Dendritic cell treated with granulocyte-macrophage colony-stimulating factor and Interleukin-4, amounts not matched to agents 40 ng/mL and 50 ng/mL, for 4 days (primary cell): Measurements from ENCODE around the gene MAPKAP1.

Experiments
- H3K27ac Mint-ChIP-seq: one replicate; pipeline ENCODE4 v1.8.0; 2022; ENCODE audit warnings: mild to moderate bottlenecking, mixed read lengths
- H3K27me3 Mint-ChIP-seq: one replicate; pipeline ENCODE4 v1.8.0; 2022; ENCODE audit warnings: mild to moderate bottlenecking, mixed read lengths
- H3K36me3 Mint-ChIP-seq: one replicate; pipeline ENCODE4 v1.8.0; 2022; ENCODE audit warnings: low read depth, mixed read lengths
- H3K4me1 Mint-ChIP-seq: one replicate; pipeline ENCODE4 v1.8.0; 2022; ENCODE audit warnings: low read depth, mixed read lengths
- H3K4me3 Mint-ChIP-seq: one replicate; pipeline ENCODE4 v1.8.0; 2022; ENCODE audit warnings: mild to moderate bottlenecking, moderate library complexity, mixed read lengths
- H3K9me3 Mint-ChIP-seq: one replicate; pipeline ENCODE4 v1.8.0; 2022; ENCODE audit warnings: mixed read lengths
- intact Hi-C: fragments of 100-400 bp; cut with micrococcal nuclease; formaldehyde crosslinking; loops from one replicate; pipeline ENCODE4 v1.15.0; 2022

MAPKAP1 gene

DNA sequence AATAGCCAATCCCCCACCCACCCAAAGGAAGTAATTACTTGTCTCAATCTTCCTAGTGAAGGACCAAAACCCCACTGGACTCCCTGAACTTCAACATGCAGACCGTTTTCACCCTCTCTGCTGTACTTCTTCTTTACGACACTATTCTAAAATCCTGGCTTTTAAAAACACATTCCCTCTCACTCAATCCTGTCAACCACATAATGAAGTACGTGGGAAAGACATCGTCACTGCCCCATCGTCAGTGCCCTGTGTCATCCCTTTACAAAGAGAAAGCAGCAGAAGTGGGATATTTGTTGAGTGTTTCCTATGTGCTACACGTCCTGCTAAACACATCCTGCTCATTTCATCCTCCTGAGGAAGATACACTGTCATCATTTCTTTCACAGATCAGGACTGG lies 54.2 kb downstream of the MAPKAP1 start:
- Mint-ChIP-seq H3K27ac (peak overlapping the region; percentile 90), H3K9me3 (no peaks in the 10 kb centered on the region), H3K4me1 (peaks cover 64% of the 10 kb centered on the region), H3K27me3 (no peaks in the 10 kb centered on the region), H3K4me3 (peak overlapping the region; percentile 30), H3K36me3 (peaks cover 13% of the 10 kb centered on the region)
- intact Hi-C loops: loop anchor here (5.0 kb wide), 1 partner anchor 110 kb away; no protein-coding TSS in a partner anchor

DNA sequence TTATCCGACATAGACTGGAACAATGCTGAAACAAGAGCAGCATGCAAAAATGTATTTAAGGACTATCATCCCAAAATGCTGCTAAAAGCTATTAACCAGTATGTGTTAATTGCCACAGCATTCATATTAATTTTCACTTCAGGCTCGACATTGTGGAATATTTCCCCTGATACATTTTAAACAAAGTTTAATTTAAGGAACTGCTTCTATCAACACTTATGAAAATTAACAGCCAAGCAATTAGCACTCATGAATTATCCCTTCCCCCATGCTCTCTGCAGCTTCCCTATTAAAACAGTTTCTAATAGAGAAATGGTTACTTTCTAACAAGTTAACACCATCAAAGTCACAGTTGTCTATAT lies 54.8 kb downstream of the MAPKAP1 start:
- Mint-ChIP-seq H3K27ac (peak overlapping the region; percentile 90), H3K36me3 (peaks cover 13% of the 10 kb centered on the region), H3K9me3 (no peaks in the 10 kb centered on the region), H3K4me1 (peaks cover 67% of the 10 kb centered on the region), H3K4me3 (peak overlapping the region; percentile 30), H3K27me3 (no peaks in the 10 kb centered on the region)
- intact Hi-C loops: loop anchor here (5.0 kb wide), 1 partner anchor 110 kb away; no protein-coding TSS in a partner anchor

DNA sequence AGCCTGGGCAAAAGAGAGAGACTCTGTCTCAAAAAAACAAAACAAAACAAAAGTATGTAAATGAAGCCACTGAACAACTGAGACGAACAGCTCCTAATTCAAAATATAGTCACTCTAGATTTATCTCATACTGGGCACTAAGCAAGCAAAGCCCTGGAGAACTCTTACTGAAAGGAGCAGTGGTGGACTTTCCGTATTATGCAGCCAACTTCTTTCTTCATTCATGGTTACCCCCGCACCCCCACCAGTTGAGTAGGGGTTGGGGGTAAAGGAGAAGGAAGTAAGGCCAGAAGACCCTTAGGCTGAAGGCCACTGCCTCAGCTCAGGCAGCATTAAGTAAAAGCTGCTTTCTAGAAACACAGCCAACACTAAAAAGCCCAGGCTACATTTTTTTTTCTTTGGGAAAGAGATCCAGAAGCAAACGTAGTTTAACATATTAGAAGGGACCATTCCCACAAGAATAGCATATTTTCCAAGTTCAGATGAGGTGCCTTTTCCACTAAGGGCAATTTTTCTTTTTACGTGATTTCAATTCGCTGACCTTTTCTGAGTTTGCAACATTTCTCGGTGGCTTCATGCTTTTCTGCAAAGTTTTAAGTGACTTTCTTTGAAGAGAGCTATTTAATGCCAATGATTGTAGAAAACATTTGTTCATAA lies 55.3 kb downstream of the MAPKAP1 start:
- intact Hi-C loops: loop anchor here (5.0 kb wide), 1 partner anchor 111 kb away; no protein-coding TSS in a partner anchor
- peaks cover 72% of the 10 kb centered on the region for H3K4me1 Mint-ChIP-seq
- no peak overlapping the region for H3K4me3 Mint-ChIP-seq
- H3K27me3 Mint-ChIP-seq: no peaks in the 10 kb centered on the region
- H3K9me3 Mint-ChIP-seq: no peaks in the 10 kb centered on the region
- peak overlapping the region; percentile 90 for H3K27ac Mint-ChIP-seq
- H3K36me3 Mint-ChIP-seq: peaks cover 13% of the 10 kb centered on the region

DNA sequence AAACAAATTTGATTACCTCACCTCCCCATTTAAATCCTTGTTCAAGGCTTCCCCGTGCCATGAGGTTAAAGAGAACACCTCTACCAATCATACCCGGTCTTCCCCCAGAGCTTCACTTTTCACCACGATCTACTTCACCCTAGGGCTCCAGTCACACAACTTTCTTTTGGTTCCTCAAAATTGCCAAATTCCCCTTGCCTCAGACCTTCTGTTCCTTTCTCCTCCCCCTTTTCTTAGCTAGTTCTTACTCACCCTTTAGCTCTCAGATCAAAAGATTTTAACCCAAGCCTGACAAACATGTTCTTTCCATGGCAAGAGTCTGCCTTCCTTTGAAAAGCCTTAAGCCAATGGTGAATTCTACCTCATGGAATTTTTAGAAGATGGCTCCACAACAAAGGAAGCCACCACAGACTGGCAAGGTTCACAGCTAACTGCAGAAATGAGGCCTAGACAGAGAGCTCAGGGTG lies 56.7 kb downstream of the MAPKAP1 start:
- Mint-ChIP-seq H3K4me1 (peaks cover 79% of the 10 kb centered on the region), H3K27ac (peak overlapping the region; percentile 90), H3K36me3 (peaks cover 7% of the 10 kb centered on the region), H3K4me3 (peak overlapping the region; percentile 63), H3K27me3 (no peaks in the 10 kb centered on the region), H3K9me3 (no peaks in the 10 kb centered on the region)
- intact Hi-C loops: loop anchor here (5.0 kb wide), 1 partner anchor 112 kb away; no protein-coding TSS in a partner anchor

DNA sequence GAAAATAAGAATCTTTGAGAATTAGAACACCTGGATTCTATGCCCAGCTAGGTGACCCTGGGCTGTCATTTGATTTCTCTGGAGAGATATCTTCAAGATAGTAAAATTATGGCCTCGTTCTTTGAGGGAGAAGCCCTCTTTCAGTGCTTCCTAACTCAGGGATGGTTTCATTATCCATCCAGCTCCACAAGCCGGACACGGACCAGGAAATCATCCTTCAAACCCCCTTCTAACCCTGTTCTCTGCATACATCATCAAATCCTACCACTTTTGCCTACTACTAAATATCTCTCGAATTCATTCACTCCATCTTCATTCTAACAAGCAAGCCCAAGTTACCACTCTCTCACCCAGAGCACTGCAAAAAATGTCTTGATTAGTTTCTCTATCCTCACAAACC lies 57.2 kb downstream of the MAPKAP1 start:
- peak overlapping the region; percentile 90 for H3K27ac Mint-ChIP-seq
- peak overlapping the region; percentile 63 for H3K4me3 Mint-ChIP-seq
- peaks cover 84% of the 10 kb centered on the region for H3K4me1 Mint-ChIP-seq
- intact Hi-C loops: loop anchor here (2.0 to 5.0 kb wide), 2 partner anchors 17 to 112 kb away; no protein-coding TSS in a partner anchor
- peaks cover 7% of the 10 kb centered on the region for H3K36me3 Mint-ChIP-seq
- no peaks in the 10 kb centered on the region for H3K9me3 Mint-ChIP-seq
- H3K27me3 Mint-ChIP-seq: no peaks in the 10 kb centered on the region

DNA sequence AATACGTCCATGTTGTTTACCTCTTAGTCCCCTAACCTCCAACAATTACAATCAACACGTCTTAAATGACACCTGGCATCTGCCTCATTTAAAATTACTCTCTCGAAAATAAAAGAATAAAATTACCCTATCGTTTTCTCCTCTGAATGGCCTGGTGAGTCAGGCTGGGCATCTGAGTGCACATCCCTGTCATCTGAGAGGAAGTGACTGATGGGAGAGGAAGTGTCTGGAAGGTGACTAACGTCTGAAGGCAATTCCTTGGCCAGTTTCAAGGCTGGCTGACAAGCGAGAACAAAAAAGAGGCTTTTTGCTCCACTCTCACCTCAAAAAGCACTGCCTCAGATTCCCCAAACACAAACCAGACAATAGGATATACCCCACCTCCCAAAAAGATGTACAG lies 57.7 kb downstream of the MAPKAP1 start:
- Mint-ChIP-seq H3K9me3 (no peaks in the 10 kb centered on the region), H3K27me3 (no peaks in the 10 kb centered on the region), H3K27ac (peak overlapping the region; percentile 90), H3K36me3 (peaks cover 7% of the 10 kb centered on the region), H3K4me3 (peak overlapping the region; percentile 53), H3K4me1 (peaks cover 85% of the 10 kb centered on the region)
- intact Hi-C loops: loop anchor here (2.0 kb wide), 1 partner anchor 17 kb away; no protein-coding TSS in a partner anchor

DNA sequence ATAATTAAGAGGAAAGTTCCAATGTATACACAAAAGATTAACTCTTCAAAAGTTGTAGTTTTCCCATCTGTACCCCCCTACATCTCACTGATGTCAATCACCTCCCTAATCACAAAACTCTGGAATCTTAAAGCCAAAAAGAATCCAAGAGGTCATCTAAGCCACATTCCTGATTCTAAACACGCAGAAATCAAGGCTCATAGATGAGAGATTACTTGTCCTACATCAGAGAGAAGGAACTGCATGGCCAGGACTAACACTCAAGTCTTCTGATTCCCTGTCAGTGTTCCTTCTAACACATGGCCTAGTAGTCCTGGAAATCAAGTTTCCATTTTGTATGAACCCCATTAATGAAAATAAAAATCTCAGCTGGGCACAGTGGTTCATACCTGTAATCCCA lies 58.7 kb downstream of the MAPKAP1 start:
- peak overlapping the region; percentile 27 for H3K27ac Mint-ChIP-seq
- H3K4me3 Mint-ChIP-seq: peak overlapping the region; percentile 13
- H3K27me3 Mint-ChIP-seq: no peaks in the 10 kb centered on the region
- peaks cover 7% of the 10 kb centered on the region for H3K36me3 Mint-ChIP-seq
- H3K4me1 Mint-ChIP-seq: peaks cover 75% of the 10 kb centered on the region
- intact Hi-C loops: loop anchor here (2.0 kb wide), 1 partner anchor 15 kb away; no protein-coding TSS in a partner anchor
- no peaks in the 10 kb centered on the region for H3K9me3 Mint-ChIP-seq

DNA sequence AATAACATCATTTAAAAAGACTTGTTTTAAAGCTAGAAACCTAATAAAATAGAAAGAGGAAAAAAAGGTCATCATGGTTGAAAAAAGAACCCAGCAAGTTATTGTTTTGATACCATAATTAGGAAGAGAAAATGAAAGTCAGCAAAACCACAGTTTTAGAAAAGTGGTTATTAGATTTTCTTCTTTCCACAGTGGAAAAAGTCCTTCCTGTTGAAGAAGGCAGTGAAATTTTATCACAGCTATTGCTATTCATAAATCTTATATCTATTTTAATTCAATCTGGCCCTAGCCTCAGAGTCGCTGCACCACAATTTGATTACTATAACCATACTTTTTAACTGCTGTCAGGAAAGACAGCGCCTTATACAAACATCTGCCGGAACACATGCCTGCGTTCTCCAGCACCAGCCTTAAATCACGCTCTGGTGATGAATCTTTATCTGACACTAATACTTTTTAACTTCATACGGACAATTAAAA lies 60.3 kb downstream of the MAPKAP1 start:
- Mint-ChIP-seq H3K4me3 (peak overlapping the region; percentile 40), H3K27me3 (no peaks in the 10 kb centered on the region), H3K36me3 (peaks cover 7% of the 10 kb centered on the region), H3K27ac (peak overlapping the region; percentile 56), H3K4me1 (peaks cover 59% of the 10 kb centered on the region), H3K9me3 (no peaks in the 10 kb centered on the region)
- intact Hi-C loops: no loop called here

DNA sequence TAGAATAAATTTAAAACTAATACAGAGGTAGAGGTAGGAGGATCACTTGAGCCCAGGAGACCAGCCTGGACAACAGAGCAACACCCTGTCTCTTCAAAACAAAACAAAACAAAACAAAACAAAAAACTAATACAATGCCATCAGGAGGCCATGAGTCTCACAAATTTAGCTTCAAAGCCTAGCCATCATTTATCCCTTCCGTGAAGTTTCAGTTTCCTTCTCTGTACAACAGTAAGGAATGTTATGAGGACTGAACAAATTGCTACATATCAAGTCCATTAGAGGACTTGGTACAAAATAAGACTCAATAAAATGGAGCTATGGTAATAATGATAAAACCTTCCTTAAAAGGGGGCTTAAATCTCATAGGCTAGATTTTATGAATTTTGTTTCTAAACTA lies 60.8 kb downstream of the MAPKAP1 start:
- intact Hi-C loops: no loop called here
- peaks cover 7% of the 10 kb centered on the region for H3K36me3 Mint-ChIP-seq
- H3K27me3 Mint-ChIP-seq: no peaks in the 10 kb centered on the region
- H3K9me3 Mint-ChIP-seq: no peaks in the 10 kb centered on the region
- H3K4me3 Mint-ChIP-seq: peak overlapping the region; percentile 45
- H3K27ac Mint-ChIP-seq: peak overlapping the region; percentile 56
- peaks cover 55% of the 10 kb centered on the region for H3K4me1 Mint-ChIP-seq

DNA sequence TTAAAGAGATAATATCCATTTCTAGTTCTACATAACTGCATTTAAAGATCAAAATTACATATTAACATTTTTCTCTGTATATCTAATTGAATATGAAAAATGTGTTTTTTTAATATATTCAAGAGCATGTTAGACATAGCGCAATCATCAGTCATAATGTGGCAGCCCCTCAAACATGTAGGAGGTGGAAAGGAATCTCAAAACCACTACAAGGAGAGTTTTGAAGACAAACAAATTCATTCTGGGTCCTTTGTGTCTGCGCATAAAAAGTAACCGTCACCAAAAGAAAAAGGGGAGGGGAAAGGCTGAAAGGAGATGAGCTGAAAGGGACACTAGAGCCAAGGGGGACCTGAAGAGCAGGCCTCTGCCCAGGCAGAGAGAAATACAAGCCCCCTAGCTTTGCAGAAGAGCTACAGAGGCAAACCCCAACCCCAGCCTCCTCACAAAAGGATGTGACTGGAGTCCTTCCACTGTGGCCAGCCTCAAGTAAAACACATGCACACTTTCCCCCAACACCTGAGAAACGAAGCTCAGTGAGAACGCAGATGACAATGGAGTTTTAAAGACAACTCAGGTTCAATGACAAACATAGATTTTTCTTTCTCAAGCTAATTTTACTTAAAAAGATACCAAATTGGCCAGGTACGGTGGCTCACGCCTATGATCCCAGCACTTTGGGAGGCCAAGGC lies 62.0 kb downstream of the MAPKAP1 start:
- H3K9me3 Mint-ChIP-seq: no peaks in the 10 kb centered on the region
- H3K36me3 Mint-ChIP-seq: peaks cover 7% of the 10 kb centered on the region
- H3K4me1 Mint-ChIP-seq: peaks cover 42% of the 10 kb centered on the region
- intact Hi-C loops: no loop called here
- H3K27ac Mint-ChIP-seq: no peak overlapping the region
- no peaks in the 10 kb centered on the region for H3K27me3 Mint-ChIP-seq
- no peak overlapping the region for H3K4me3 Mint-ChIP-seq

DNA sequence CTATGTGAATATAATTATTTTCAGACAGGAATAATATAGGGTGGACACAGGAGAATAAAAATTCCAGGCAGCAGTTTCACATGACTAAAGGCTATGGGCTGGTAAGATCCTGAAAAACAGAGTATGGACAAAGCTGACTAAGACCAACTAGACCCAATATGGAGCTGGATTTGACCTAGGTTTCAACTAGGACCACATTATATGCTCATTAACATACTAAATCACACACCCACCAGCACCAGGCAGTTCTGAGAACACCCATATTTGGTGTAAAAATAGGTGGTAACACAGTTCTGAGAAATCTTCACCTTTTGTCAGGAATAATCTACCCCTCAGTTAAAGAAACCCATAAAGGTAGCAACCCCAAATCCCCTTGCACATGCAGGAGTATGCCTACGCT lies 64.7 kb downstream of the MAPKAP1 start:
- Mint-ChIP-seq H3K9me3 (no peaks in the 10 kb centered on the region), H3K36me3 (peaks cover 1% of the 10 kb centered on the region), H3K27me3 (no peaks in the 10 kb centered on the region), H3K27ac (no peak overlapping the region), H3K4me1 (peaks cover 45% of the 10 kb centered on the region), H3K4me3 (no peak overlapping the region)
- intact Hi-C loops: no loop called here

DNA sequence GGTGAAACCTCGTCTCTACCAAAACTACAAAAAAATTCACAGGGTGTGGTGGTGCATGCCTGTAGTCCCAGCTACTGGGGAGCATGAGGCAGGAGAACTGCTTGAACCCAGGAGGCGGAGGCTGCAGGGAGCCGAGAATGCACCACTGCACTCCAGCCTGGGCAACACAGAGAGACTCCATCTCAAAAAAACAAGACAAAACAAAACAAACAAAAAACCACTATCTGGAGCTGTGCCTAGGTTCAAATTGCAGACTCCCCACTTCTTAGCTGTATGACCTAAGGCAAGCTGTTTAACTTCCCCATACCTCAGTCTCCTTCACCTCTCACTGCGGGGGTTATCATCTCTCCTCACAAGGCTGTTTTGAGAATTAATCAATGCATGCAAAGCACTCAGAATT lies 68.0 kb downstream of the MAPKAP1 start:
- Mint-ChIP-seq H3K4me1 (peaks cover 49% of the 10 kb centered on the region), H3K27me3 (no peaks in the 10 kb centered on the region), H3K27ac (no peak overlapping the region), H3K36me3 (no peaks in the 10 kb centered on the region), H3K9me3 (no peaks in the 10 kb centered on the region), H3K4me3 (no peak overlapping the region)
- intact Hi-C loops: loop anchor here (10.0 kb wide), 1 partner anchor 66 kb away; the partner anchor contains the start of gene MAPKAP1

DNA sequence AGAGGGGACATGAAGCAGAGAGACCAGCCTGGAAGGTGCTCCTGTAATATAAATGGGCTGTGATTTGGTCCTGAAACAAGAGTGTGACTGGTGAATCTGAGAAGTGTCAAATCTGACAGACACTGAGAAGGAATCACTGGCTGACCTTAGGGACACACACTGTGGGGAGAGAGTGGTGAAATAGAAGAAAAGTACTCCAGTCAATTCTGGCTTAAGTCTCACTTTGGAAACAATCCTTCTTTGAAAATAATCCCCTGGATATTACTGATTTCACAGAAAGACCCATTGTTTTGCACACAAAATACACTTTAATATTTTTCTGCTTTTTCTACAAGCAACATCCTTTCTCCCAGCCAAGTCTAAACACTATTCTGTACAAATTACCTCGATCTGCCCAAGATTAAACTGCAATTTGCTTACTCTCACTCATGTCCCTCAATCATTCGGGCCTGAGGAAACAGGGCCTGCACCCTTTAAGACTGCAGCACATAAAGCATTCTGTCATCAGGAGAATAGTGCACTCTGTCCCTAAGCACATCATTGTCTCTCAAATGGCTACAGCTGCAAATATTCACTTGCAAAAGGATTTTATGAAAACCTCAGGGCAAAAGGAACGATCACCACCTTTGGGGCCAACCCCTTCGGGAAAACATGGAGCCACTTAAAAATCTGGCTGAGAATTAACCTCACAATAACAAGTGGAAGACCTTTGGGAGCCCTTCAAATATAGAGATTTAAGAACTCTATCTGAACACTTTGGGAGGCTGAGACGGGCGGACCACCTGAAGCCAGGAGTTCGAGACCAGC lies 68.6 kb downstream of the MAPKAP1 start:
- Mint-ChIP-seq H3K27me3 (no peaks in the 10 kb centered on the region), H3K36me3 (no peaks in the 10 kb centered on the region), H3K4me1 (peaks cover 52% of the 10 kb centered on the region), H3K9me3 (no peaks in the 10 kb centered on the region), H3K27ac (no peak overlapping the region), H3K4me3 (no peak overlapping the region)
- intact Hi-C loops: loop anchor here (10.0 kb wide), 1 partner anchor 66 kb away; the partner anchor contains the start of gene MAPKAP1
